Rectal smooth muscle tissue (tissue), 1 donor: ENCODE results near the gene SOAT2.

ENCODE experiments used
- H3K27ac ChIP-seq: one replicate; pipeline ENCODE4 v1.7.0; 2013; ENCODE audit warnings: low read depth, low read length, inconsistent platforms
- H3K27me3 ChIP-seq: one replicate; pipeline ENCODE4 v1.7.0; 2013; ENCODE audit warnings: low read length; ENCODE audit not compliant: control insufficient read depth, insufficient read depth
- H3K36me3 ChIP-seq: one replicate; pipeline ENCODE4 v1.7.0; 2013; ENCODE audit warnings: low read length; ENCODE audit not compliant: control insufficient read depth, insufficient read depth
- H3K4me1 ChIP-seq: one replicate; pipeline ENCODE4 v1.7.0; 2013; ENCODE audit warnings: low read length; ENCODE audit not compliant: control insufficient read depth, insufficient read depth
- H3K4me3 ChIP-seq: one replicate; pipeline ENCODE4 v1.7.0; 2013; ENCODE audit warnings: low read length
- H3K9ac ChIP-seq: one replicate; pipeline ENCODE4 v1.7.0; 2013; ENCODE audit warnings: low read length

Gene SOAT2

DNA sequence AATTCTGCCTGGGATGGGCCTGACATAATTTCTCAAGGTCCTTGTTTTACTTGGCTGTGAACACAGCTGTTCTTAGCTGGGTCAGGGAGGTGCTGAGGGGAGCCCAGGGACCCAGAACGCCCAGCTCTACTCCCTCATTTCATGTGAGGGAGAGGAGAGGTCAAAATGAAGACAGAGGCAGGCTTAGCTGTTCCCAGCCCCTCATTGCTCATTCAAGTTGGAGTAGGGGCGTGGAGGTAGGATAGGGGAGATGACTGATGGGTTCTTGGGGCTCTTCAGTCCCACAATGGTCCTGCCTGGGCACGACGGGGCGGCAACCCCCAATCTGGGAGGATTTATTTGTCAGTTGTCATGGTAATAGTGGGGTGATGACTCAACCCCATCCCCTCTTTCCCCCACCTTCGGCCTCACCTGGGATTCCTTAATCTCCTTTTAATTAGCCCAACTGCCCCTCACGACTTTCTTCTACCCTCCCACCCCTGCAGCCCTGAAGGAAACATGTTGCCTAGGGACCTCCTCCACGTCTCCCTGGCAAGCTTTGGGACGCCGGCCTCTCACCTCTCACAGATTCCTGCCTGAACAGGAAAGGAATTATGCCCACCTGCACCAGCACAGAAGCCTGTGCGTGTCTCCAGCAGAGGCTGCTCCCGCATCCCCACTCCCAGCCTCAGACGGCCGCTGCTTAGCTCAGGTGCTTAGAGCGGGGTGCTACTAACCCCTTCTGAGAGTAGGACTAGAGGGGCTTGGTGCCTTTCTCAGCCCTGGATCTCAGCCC, 34.3 kb upstream of the SOAT2 start:
- H3K4me3 ChIP-seq: no peak overlapping the region
- no peak overlapping the region for H3K27ac ChIP-seq
- peaks cover 20% of the 10 kb centered on the region for H3K36me3 ChIP-seq
- no peaks in the 10 kb centered on the region for H3K27me3 ChIP-seq
- peaks cover 18% of the 10 kb centered on the region for H3K4me1 ChIP-seq
- no peak overlapping the region for H3K9ac ChIP-seq

DNA sequence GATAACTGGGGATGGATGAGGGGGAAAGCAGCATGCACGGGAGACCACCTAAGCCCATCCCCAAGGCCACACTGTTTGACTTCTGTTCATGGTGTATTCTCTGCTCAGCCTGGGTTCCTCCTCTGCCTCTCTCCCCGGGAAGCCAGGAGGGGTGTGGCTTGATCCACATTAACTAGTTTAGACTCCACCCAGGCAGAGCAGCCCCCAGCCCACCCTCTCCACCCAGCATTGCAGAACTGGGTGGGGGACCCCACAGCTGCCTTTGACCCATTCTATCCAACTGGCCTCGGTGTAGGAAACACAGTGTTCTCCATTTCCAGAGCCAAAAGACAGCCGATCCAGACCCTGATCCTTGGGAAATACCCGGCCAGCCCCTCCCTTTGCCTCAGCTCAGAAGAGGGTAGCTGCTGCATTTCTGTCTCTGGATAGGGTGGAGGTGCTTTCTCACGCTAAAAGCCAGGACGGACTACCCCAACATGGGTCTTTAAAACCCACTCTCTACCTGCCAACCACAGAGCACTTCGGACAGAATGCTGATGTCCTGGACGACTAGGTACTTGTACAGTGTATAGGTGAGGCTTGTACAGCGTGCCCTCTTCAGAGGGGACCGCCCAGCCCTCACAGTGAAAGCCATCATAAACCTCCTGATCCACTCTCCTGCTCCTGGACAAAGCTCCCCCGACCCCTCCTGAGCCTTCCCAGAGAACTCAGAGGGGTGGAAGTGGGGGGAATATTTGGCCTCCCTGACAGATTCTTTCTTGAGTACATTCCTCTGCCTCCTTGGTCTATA, 33.5 kb upstream of the SOAT2 start:
- no peaks in the 10 kb centered on the region for H3K27me3 ChIP-seq
- no peak overlapping the region for H3K27ac ChIP-seq
- peaks cover 23% of the 10 kb centered on the region for H3K36me3 ChIP-seq
- peaks cover 18% of the 10 kb centered on the region for H3K4me1 ChIP-seq
- H3K9ac ChIP-seq: no peak overlapping the region
- H3K4me3 ChIP-seq: no peak overlapping the region

DNA sequence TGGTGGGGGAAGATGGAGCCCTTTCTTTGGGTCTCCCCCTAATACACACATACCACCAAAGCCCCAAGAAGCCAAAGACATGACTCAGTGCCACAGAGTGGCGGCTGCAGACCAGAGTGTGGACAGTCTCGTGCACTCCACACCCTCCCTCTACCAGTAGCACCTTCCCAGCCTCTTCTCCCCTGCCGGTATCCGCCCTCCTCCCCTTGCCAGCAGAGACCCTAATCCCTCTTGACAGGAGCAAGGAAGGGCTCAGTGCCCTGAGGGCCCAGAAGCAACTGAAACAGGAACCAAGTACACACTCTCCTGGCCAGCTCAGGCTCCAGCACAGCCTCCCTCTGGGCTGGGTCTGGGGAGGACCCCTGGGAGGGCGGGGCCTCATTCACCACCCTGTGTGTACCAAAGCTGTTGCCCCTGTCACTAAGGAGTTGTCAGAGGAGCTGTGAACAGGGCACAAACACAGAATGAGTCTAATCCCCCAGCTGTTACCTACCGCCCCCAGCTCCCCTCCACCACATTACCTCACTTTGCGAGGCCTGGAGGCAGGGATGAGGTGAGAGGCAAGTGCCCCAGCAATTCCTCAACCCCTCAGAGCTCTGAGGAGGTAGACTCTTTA, 32.3 kb upstream of the SOAT2 start:
- H3K36me3 ChIP-seq: peaks cover 24% of the 10 kb centered on the region

DNA sequence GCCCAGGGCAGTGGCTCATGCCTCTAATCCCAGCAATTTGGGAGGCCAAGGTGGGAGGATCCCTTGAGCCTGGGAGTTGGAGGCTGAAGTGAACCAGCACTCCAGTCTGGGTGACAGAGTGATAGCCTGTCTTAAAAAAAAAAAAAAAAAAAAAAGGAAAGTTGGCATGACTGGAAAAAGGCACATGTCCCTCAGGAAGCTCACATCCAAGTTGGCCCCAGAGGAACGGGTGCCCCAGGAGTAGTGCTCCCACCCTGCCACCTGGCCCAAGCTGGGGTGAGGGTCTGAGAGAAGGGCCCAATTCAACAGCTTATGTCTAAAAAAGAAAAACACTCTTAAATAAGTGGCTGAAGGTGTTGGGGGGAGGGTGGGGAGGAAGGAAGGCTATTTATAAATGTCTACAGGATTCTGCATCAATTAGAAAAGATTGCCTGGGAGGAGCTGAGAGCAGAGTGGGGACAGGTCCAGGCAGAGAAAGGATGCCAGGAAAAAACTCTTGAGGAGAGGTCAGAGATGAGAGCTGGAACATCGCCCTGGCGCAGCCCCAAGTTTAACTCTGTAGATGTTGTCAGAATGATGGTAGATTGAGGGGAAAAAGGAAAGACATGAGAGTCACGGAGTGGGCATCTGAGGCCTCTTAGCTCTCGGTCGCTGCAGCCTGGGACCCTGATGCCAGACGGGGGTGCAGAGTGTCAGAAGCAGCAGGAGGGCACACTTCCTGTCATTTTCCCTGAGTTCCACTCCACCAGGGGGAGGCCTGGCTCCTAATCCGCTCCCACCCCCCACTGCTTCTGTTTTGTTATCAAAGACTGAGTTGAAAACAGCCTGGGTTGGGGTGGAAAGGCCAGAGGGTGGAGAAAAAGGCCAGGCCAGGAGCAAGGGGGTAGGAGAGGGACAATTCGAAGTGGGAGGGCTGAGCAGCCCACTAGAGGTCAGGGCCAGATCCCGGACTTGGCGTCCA, 31.4 kb upstream of the SOAT2 start:
- no peak overlapping the region for H3K4me3 ChIP-seq
- H3K27ac ChIP-seq: peak overlapping the region; percentile 26
- H3K4me1 ChIP-seq: peaks cover 18% of the 10 kb centered on the region
- no peaks in the 10 kb centered on the region for H3K27me3 ChIP-seq
- H3K9ac ChIP-seq: no peak overlapping the region
- peaks cover 27% of the 10 kb centered on the region for H3K36me3 ChIP-seq

More for the DNA sequence above, 32.3 kb upstream of the SOAT2 start:
- peaks cover 18% of the 10 kb centered on the region for H3K4me1 ChIP-seq
- H3K27ac ChIP-seq: peak overlapping the region; percentile 10
- H3K9ac ChIP-seq: no peak overlapping the region
- H3K4me3 ChIP-seq: no peak overlapping the region
- H3K27me3 ChIP-seq: no peaks in the 10 kb centered on the region

DNA sequence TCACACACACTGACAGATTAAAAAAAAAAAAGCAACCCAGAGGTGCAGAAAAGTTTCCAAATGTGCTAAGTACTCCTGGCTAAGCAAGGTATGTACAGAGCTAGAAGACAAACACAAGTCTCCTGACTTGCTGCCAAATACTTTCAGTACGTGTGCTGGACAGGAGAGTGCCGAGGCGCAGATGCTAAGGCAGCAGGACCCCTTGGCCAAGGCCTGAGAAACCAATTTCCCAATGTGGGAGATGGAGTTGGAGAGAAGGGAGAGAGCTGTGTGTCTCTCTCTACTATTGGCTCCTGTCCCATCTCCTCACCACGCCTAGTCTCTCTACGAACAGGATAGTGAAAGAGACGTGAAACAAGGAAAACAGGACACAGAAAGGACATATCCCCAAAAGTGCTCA, 29.4 kb upstream of the SOAT2 start:
- Histone ChIP-seq H3K4me1 (peaks cover 24% of the 10 kb centered on the region), H3K27me3 (no peaks in the 10 kb centered on the region), H3K4me3 (no peak overlapping the region), H3K27ac (no peak overlapping the region), H3K36me3 (peaks cover 24% of the 10 kb centered on the region), H3K9ac (no peak overlapping the region)

DNA sequence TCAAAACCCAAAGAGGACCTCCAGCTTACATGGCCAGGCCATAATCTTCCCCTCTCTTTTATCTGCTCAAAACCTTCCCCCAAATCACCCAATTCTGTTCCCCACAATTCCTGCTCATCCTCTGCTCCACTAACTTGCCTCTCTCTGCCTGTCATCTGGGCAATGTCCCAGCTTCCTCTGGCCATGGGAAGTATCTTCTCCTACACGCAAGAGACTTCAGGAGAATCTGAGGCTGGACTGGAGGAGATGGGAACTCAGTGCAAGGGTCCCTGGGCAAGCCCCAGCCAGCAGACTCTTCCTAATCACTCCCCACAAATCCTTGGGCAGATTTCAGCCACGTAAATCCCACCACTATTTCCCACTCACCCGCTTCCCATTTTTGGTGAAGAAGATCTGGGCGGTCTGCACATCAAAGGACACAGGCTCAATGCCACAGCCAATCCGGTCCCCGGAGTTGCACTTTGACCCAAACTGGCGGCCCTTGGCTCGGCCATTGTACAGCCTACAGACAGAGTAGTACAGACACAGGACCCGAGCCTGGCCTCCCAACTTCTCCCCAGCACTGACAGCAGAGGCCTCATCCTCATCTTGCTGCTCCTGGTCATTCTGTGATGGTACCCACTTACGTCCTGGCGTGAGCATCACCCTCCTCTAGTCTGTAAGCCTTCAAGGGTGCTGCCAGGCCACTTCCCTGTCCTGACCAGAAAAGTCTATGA, 28.8 kb upstream of the SOAT2 start:
- peaks cover 24% of the 10 kb centered on the region for H3K4me1 ChIP-seq
- H3K27me3 ChIP-seq: no peaks in the 10 kb centered on the region
- H3K27ac ChIP-seq: no peak overlapping the region
- H3K36me3 ChIP-seq: peaks cover 24% of the 10 kb centered on the region
- H3K4me3 ChIP-seq: no peak overlapping the region
- no peak overlapping the region for H3K9ac ChIP-seq

DNA sequence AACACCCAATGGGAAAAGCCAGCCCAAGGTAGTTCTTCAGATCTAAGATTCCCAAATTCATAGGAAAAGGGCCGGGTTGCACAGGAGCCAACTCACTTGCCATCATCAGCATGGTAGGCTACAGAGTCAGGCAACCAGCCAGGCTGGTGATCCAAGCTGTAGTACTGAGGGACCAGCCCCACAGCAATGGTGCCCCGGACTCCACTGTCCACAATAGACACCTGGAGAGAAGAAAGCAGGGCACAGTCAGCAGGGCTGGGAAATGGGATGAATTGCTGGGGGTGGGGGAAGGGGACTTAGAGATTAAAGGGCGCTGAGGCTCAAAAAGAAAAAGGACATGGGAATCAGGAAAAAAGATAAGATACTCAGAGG, 28.3 kb upstream of the SOAT2 start:
- no peak overlapping the region for H3K27ac ChIP-seq
- H3K4me1 ChIP-seq: peaks cover 26% of the 10 kb centered on the region
- no peaks in the 10 kb centered on the region for H3K27me3 ChIP-seq
- H3K4me3 ChIP-seq: no peak overlapping the region
- H3K36me3 ChIP-seq: peaks cover 24% of the 10 kb centered on the region
- H3K9ac ChIP-seq: no peak overlapping the region

DNA sequence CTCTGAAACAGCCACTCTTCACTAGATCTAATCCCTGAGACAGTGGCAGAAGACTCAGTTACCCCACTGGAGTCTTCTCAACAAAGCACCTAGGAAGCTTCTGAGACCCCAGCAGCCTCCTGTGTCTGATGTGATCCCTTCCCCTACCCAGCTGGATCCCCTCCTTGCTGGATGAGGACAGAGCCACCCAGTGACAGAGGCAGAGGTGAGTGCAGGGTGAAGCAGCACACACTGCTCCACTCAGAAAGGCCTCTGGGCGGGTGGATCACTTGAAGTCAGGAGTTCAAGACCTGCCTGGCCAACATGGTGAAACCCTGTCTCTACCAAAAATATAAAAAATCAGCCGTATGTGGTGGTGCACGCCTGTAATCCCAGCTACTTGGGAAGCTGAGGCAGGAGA, 26.8 kb upstream of the SOAT2 start:
- H3K36me3 ChIP-seq: peaks cover 15% of the 10 kb centered on the region
- H3K27ac ChIP-seq: no peak overlapping the region
- no peaks in the 10 kb centered on the region for H3K27me3 ChIP-seq
- H3K4me3 ChIP-seq: no peak overlapping the region
- H3K4me1 ChIP-seq: peaks cover 22% of the 10 kb centered on the region
- H3K9ac ChIP-seq: no peak overlapping the region

DNA sequence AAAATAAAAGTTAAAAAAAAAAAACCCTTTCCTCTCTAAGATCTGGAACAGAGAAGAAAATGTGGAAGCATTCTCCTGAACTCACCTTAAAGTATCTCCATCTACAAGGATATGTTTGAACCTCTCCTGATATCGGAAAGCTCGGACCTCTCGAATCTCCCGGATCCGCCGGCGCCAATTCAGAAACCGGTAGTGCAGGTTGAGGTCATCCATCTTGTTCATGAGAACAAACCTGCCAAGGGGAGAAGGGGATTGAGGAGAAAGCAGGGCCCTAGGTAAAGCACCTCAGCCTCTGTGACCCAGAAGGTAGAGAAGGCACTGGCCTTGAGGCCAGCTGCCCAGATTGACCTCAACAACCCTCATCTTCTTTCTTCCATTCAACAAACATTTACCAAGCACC, 26.3 kb upstream of the SOAT2 start:
- Histone ChIP-seq H3K36me3 (peaks cover 15% of the 10 kb centered on the region), H3K4me3 (no peak overlapping the region), H3K9ac (no peak overlapping the region), H3K27ac (no peak overlapping the region), H3K27me3 (no peaks in the 10 kb centered on the region), H3K4me1 (peaks cover 17% of the 10 kb centered on the region)

DNA sequence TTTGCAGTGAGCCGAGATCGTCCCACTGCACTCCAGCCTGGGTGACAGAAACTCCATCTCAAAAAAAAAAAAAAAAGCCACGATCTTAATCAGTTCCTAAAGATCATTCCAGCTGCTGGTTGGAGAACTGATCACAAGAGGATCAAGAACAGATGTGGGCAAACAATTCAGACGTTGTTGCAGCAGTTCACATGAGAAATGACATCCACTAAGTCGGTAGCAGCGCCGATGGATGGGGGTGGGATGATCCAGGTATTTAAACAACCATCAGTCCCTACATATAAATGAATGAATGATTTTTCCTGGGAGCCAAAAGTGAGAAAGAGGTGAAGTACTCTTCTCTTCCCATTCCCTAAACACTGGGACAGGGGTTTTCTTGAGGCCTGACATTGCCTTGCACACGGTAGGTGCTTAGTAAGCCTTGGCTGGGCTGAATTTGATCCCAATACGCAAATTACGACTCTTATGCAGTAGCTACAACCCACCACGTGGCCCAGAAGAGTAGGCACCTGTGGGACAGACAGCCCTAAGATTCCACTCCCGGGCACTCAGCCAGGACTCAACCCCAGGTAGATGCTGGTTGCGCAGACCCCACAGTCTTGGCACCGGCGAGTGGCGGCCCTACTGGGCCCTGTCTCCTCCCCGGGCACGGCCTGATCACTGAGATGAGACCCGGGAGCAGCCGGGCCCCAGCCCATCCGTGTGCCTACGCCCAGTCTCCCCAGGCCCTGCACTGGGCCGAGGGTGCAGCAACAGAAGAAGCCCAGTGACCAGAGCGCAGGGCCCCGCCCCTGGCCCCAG, 24.7 kb upstream of the SOAT2 start:
- H3K36me3 ChIP-seq: peaks cover 15% of the 10 kb centered on the region
- H3K27ac ChIP-seq: peak overlapping the region; percentile 86
- no peaks in the 10 kb centered on the region for H3K27me3 ChIP-seq
- peak overlapping the region; percentile 67 for H3K9ac ChIP-seq
- H3K4me3 ChIP-seq: peak overlapping the region; percentile 91
- H3K4me1 ChIP-seq: peaks cover 11% of the 10 kb centered on the region
